Astrocyte of the spinal cord (primary cell): ENCODE data around the gene GHRHR.

Experiments used
- DNase-seq: peaks from one replicate; pipeline ENCODE4 v3.0.0; 2011; ENCODE audit warnings: low read depth, low spot score
- H3K4me3 ChIP-seq: 2 replicates; pipeline ENCODE4 v1.5.1; 2011; ENCODE audit warnings: low read depth, mild to moderate bottlenecking, low read length, moderate library complexity
- in situ Hi-C: cut with HindIII; loops from 2 replicates; pipeline ENCODE4 v1.10.0; 2017; ENCODE audit warnings: low sequenced_read_pairs
- TF ChIP-seq, protein P1 (sequence below): IDR thresholded peaks from 2 replicates; pipeline ENCODE4 v1.5.1; 2012; ENCODE audit warnings: low read depth, mild to moderate bottlenecking, low read length, inconsistent platforms

GHRHR gene

DNA sequence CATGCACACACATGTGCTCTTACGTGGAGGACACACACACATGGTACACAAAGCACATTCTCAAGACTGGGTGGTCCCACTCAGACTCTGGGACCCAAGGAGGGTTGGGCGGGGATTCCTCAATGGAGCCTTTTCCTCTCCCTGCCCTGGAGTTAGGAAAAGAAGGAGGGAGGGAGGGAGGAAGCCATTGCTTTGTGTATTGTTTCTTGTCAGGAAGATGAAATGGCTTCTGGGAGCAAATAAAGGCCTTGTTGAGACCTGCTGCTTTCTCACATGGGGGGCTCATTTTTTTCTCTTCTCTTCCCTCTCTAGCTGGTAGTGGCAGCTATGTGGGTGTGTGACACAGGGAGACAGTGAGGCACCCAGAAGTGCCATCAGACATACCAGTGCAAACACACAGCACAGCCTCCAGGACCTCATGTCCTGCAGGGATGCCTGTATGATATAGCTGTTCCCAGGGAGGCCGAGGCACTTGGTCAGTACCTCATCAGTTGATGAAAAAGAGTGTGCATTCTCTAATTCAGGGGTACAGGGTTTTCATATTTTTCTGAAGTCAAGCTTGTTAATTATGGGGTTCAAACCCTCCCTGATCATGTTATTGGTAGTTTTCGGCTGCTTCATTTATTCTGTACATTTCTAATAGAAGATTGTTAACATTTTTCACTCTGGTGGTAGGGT, 46.4 kb upstream of the GHRHR start:
- DNase-seq: no peak
- in situ Hi-C loops: no loop called here
- TF ChIP-seq, protein P1, sequence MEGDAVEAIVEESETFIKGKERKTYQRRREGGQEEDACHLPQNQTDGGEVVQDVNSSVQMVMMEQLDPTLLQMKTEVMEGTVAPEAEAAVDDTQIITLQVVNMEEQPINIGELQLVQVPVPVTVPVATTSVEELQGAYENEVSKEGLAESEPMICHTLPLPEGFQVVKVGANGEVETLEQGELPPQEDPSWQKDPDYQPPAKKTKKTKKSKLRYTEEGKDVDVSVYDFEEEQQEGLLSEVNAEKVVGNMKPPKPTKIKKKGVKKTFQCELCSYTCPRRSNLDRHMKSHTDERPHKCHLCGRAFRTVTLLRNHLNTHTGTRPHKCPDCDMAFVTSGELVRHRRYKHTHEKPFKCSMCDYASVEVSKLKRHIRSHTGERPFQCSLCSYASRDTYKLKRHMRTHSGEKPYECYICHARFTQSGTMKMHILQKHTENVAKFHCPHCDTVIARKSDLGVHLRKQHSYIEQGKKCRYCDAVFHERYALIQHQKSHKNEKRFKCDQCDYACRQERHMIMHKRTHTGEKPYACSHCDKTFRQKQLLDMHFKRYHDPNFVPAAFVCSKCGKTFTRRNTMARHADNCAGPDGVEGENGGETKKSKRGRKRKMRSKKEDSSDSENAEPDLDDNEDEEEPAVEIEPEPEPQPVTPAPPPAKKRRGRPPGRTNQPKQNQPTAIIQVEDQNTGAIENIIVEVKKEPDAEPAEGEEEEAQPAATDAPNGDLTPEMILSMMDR: no peak
- H3K4me3 ChIP-seq: no peak overlapping the region

DNA sequence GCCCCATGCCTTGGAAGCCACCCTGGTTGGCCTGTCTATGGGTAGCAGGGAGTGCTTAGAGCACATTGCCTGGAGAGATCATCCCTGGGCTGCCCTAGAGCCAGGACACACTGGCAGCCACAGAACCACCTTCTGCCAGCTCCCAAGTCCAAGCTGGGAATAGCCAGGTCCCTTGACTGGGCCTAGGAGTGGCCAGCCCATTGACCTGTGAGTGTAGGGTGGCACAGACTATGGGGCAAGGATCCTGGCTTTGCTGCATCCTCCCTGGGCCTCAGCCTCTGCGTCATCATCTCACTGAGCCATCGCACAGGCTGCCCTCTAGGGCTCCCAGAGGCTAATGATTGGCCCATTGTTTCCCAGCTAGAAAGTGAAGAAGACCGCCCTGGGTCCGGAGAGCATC, 45.1 kb upstream of the GHRHR start:
- in situ Hi-C loops: no loop called here
- TF ChIP-seq, protein P1: no peak
- H3K4me3 ChIP-seq: no peak overlapping the region
- DNase-seq: no peak

DNA sequence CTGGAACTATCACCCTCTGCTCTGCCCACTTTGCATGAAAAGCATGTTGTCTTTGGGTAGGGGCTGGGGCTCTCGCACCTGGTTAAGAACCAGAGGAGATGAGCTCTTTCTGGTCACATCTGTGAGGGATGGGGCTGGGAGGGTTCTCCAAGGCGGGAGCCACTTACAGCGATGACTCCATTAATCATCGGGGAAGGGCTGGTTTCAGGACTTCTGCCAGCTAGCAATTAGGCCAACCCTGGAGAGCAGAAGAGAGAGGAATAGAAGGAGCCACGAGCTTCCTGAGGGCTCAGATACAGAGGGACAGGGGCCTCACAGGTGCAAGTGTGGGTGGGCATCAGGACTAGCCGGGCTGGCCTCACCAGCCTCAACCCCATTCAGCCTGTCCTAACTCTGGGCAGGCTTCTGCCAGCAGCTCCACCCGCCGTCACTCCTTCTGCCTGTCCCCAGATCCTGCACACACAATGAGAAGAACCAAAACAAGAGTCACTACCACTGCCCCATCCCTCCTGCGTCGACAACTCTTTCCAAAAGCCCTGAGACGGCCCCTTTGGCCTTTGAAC, 43.7 kb upstream of the GHRHR start:
- in situ Hi-C loops: no loop called here
- TF ChIP-seq, protein P1: no peak
- H3K4me3 ChIP-seq: no peak overlapping the region
- DNase-seq: no peak

DNA sequence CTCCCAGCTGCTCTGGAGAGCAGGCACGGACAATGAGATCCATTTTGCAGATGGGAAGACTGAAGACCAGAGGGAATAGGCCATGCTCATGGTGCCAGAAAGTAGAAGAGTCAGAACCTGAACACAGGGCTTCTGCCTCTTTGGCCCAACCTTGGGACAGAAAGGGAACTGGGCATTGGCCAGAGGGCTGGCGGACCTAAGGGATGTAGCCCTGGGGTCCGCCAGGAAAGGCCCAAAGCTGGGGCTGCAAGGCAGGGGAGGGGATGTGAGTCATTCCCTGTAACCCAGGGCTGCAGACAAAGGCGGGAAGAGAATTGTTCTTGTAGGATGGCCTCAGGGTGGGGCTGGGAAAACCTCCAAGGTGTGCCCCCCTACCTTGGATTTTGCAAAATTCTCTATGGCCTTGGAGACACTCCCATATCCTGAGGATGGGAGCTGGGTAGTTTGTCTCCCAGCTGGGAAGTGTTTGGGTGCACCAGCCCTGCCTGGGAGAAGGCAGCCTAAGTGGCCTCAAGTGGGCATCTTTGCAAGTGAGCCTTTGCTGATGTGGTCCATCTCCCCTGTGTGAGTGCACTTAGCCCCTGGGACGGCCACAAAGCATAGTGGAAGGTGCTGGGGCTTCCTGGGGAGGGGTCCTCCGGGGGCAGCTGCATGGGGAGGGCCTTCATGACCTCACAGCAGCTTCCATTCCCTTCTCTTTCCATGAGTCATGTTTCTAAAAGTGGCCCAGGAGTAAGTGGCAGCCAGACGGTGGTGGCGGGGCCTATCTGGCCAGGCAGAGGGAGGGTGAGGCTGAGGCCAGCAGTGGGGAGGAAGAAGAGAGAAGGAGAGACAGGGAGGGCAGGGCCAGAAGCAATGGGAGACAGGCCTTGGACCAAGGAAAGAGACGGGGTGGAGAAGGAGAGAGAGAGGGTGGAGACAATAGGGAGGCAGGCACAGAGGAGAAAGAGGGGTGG, 42.9 kb upstream of the GHRHR start:
- peak; percentile 50 for DNase-seq
- in situ Hi-C loops: no loop called here
- TF ChIP-seq, protein P1: no peak
- H3K4me3 ChIP-seq: no peak overlapping the region

DNA sequence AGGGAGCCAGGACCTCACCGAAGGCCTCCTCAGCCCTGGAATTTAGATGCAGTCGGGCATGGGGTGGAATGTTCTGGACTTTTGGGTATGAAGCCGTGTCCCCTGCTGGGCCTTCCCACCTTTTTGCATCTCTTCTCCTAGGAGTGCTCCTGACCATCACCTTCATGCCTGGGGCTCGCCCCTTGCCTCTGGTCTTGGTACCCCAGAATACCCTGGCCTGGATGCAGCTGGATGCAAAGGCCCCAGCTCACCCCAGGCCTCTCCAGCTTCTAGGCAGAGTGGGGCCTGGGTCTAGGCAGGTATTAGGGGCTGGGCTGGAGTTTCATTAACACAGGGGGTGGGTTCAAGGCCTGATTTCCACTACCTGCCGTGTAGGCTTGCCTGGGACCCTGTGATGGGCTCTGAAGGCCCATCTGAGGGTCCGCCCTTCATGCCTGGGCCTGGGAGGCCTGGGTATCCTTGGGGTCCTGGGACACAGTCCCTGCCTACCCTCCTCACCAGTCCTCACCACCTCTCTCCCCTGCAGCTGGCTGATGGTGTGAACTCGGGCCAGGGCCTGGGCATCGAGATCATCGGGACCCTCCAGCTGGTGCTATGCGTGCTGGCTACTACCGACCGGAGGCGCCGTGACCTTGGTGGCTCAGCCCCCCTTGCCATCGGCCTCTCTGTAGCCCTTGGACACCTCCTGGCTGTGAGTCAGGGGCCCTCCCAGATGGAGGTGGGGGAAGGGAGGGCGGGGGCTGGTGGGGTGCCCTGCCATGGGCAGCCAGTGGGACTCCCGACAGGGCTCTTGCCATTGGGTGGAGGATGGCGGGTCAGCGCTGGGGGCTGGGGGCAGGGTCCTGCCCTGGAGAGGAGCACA, 42.0 kb upstream of the GHRHR start:
- no peak overlapping the region for H3K4me3 ChIP-seq
- in situ Hi-C loops: no loop called here
- TF ChIP-seq, protein P1: no peak
- DNase-seq: no peak

DNA sequence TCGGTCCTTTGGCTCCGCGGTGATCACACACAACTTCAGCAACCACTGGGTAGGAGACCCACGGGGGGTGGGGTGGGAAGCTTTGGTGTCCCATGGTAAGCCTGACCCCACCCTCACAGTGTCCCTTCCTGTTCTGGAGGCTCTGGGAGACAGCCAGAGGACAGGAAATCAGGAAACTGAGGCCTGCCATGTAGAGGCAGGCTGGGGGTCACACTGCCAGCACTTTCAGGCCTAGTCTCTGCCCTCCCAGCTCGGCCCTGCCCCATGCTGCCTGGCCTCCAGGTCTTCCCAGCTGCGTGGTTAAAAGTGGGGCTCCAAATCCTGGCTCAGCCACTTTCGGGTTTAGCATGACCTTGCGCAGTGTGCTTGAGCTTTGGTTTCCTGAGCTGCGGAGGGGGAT, 41.2 kb upstream of the GHRHR start:
- no peak overlapping the region for H3K4me3 ChIP-seq
- TF ChIP-seq, protein P1: no peak
- in situ Hi-C loops: no loop called here
- no peak for DNase-seq
